Measurements from ENCODE around the gene LPCAT3.

DNA sequence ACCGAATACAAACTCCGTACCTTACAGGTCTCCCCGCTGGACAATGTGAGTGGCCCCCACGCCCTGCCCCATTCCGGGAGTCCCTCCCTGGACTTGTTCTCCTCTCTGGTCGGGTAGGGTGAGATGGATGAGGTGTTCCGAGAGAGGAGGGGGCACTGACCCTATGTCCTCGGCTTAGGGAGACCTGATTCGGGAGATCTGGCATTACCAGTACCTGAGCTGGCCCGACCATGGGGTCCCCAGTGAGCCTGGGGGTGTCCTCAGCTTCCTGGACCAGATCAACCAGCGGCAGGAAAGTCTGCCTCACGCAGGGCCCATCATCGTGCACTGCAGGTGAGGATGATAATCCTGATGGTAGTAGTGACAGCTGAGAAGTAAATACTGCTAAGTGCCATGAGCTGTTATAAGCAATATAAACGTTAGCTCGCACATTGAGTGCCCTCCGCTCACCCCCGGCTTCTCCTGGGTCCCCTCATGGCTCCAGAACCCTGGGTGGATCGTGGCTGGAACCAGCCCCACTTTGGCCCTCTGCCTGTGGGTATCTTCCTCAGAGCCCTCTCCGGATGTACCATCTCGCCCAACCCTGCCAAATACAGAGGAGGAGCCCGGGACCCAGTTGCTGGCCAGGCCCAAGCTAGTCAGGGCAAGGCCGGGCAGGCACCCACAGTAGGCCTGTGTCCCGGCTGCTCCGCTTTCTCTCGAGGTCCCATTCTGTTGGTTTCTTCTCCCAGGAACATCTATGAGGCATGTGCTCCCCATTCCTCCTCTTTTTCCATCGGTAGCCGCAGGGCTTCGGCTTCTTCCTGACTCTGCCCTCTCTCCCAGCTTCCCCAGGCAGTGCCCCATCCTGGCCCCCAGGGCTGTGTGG is 60.3 kb downstream of the LPCAT3 start:
- TF ChIP-seq, protein P1, sequence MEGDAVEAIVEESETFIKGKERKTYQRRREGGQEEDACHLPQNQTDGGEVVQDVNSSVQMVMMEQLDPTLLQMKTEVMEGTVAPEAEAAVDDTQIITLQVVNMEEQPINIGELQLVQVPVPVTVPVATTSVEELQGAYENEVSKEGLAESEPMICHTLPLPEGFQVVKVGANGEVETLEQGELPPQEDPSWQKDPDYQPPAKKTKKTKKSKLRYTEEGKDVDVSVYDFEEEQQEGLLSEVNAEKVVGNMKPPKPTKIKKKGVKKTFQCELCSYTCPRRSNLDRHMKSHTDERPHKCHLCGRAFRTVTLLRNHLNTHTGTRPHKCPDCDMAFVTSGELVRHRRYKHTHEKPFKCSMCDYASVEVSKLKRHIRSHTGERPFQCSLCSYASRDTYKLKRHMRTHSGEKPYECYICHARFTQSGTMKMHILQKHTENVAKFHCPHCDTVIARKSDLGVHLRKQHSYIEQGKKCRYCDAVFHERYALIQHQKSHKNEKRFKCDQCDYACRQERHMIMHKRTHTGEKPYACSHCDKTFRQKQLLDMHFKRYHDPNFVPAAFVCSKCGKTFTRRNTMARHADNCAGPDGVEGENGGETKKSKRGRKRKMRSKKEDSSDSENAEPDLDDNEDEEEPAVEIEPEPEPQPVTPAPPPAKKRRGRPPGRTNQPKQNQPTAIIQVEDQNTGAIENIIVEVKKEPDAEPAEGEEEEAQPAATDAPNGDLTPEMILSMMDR (IDR thresholded peaks at IDR 0.05): no peak
- TF ChIP-seq ZFX (IDR thresholded peaks at IDR 0.05; ENCODE audit: borderline replicate concordance): no peak
